Neural progenitor cell (in vitro differentiated cells): Measurements from ENCODE around the gene FMN1. TPM values are rescaled to one million over a fixed set of nuclear protein-coding genes. Genes with fewer than 3 reads are reported as not detected.
A peak's percentile ranks its signal among the peaks of the same experiment; 100 is the strongest.

Experiments used
- DNase-seq: peaks from one replicate; pipeline ENCODE4 v3.0.0-alpha.2; 2016; ENCODE audit warnings: low spot score
- H2AFZ ChIP-seq: fragments of 200-600 bp; sonication (generic); replicated peaks from 2 replicates; pipeline ENCODE4 v1.6.1; 2016; ENCODE audit warnings: antibody characterized with exemption
- H3F3A ChIP-seq: fragments of 200-600 bp; sonication (generic); 2 replicates; pipeline ENCODE4 v1.6.1; 2016; ENCODE audit warnings: antibody characterized with exemption, low read depth
- H3K27ac ChIP-seq: fragments of 200-600 bp; sonication (generic); 2 replicates; pipeline ENCODE4 v1.5.1; 2016; ENCODE audit warnings: mild to moderate bottlenecking
- H3K27me3 ChIP-seq: fragments of 200-600 bp; sonication (generic); 2 replicates; pipeline ENCODE4 v1.6.1; 2016; ENCODE audit warnings: mild to moderate bottlenecking, moderate library complexity
- H3K36me3 ChIP-seq: fragments of 200-600 bp; sonication (generic); 2 replicates; pipeline ENCODE4 v1.5.1; 2016
- H3K4me1 ChIP-seq: fragments of 200-600 bp; sonication (generic); 2 replicates; pipeline ENCODE4 v1.6.1; 2016; ENCODE audit warnings: mixed run types
- H3K4me2 ChIP-seq: fragments of 200-600 bp; sonication (generic); 2 replicates; pipeline ENCODE4 v1.6.1; 2016
- H3K4me3 ChIP-seq: fragments of 200-600 bp; sonication (generic); 2 replicates; pipeline ENCODE4 v1.5.1; 2016
- H3K79me2 ChIP-seq: fragments of 200-600 bp; sonication (generic); 2 replicates; pipeline ENCODE4 v1.6.1; 2016; ENCODE audit warnings: low read depth
- H3K9ac ChIP-seq: fragments of 200-600 bp; sonication (generic); 2 replicates; pipeline ENCODE4 v1.6.1; 2016
- H3K9me3 ChIP-seq: fragments of 200-600 bp; sonication (generic); 2 replicates; pipeline ENCODE4 v1.5.1; 2016; ENCODE audit warnings: low read depth
- H4K20me1 ChIP-seq: fragments of 200-600 bp; sonication (generic); 2 replicates; pipeline ENCODE4 v1.6.1; 2016; ENCODE audit warnings: low read depth
- H3K27ac Mint-ChIP-seq: 3 replicates; pipeline ENCODE4 v1.8.0; 2021; ENCODE audit warnings: mixed read lengths
- H3K27me3 Mint-ChIP-seq: 2 replicates; pipeline ENCODE4 v1.8.0; 2022; ENCODE audit warnings: low read depth, mild to moderate bottlenecking, inconsistent platforms, moderate library complexity, mixed read lengths; ENCODE audit not compliant: insufficient read depth
- H3K36me3 Mint-ChIP-seq: 3 replicates; pipeline ENCODE4 v1.8.0; 2021; ENCODE audit warnings: mixed read lengths
- H3K4me1 Mint-ChIP-seq: 3 replicates; pipeline ENCODE4 v1.8.0; 2021; ENCODE audit warnings: mixed read lengths
- H3K4me3 Mint-ChIP-seq: 3 replicates; pipeline ENCODE4 v1.8.0; 2021; ENCODE audit warnings: mild to moderate bottlenecking, moderate library complexity, mixed read lengths
- H3K9me3 Mint-ChIP-seq: 3 replicates; pipeline ENCODE4 v1.8.0; 2020; ENCODE audit warnings: mixed read lengths
- EZH2 ChIP-seq: fragments of 200-600 bp; sonication (generic); IDR thresholded peaks from 2 replicates; pipeline ENCODE4 v1.6.1; 2017; ENCODE audit warnings: antibody characterized with exemption, mild to moderate bottlenecking, moderate library complexity
- EZH2phosphoT487 ChIP-seq: fragments of 200-600 bp; sonication (generic); IDR thresholded peaks from 2 replicates; pipeline ENCODE4 v1.6.1; 2017; ENCODE audit warnings: antibody characterized with exemption
- total RNA-seq: library from RNA; depleted of rRNA; stranded (reverse); fragments of >200 nt; gene quantifications from 2 replicates; pipeline ENCODE4 v1.2.3, GENCODE V29; 2015; ENCODE audit warnings: low replicate concordance
- TF ChIP-seq, protein P1 (sequence below): fragments of 200-600 bp; sonication (generic); IDR thresholded peaks from 2 replicates; pipeline ENCODE4 v1.5.1; 2017; ENCODE audit warnings: antibody characterized with exemption, mild to moderate bottlenecking

The FMN1 gene
- total RNA-seq, 1 donor from 2014 or later: 5.7 TPM

DNA sequence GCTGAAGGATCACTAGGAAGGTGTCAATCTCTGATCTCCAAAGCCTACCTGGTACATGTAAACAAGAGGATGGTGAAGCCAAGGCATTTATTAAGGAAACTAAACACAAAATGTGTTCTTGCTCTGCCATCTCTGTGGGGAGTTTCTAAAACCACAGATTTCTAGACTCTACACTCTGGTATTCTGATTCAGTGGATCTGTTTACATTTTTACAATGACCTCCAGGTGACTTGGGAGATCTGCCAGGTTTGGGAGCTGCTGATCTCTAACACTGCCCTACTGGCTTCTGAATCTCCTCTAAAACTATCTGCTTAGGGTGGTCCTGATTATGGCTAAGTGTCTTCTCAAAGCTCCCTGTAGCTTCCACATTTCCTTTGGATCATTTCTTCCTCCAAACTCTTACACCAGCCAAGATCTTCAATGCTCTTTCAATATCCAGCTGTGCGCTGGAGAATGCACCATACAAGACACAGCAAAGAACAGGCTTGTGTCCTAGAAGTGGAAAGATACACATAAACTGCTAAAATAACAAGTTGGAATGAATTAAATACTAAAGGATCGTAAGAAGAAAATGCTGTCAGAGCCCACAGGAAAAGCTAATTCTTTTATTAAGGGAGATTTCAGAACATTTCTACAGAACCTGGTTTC, 404.0 kb downstream of the FMN1 start:
- Histone ChIP-seq H3K27me3 (no peaks in the 10 kb centered on the region), H3K9me3 (no peaks in the 10 kb centered on the region), H3F3A (no peaks in the 10 kb centered on the region), H3K9ac (no peak overlapping the region), H4K20me1 (no peaks in the 10 kb centered on the region), H3K36me3 (no peaks in the 10 kb centered on the region), H3K4me1 (peaks cover 4% of the 10 kb centered on the region), H2AFZ (no peak overlapping the region), H3K4me2 (no peak overlapping the region), H3K27ac (no peak overlapping the region), H3K4me3 (no peak overlapping the region), H3K79me2 (no peaks in the 10 kb centered on the region)
- no peak overlapping the region for H3K27ac Mint-ChIP-seq
- DNase-seq: no peak
- TF ChIP-seq EZH2 (no peak), EZH2phosphoT487 (no peak)
- TF ChIP-seq, protein P1, sequence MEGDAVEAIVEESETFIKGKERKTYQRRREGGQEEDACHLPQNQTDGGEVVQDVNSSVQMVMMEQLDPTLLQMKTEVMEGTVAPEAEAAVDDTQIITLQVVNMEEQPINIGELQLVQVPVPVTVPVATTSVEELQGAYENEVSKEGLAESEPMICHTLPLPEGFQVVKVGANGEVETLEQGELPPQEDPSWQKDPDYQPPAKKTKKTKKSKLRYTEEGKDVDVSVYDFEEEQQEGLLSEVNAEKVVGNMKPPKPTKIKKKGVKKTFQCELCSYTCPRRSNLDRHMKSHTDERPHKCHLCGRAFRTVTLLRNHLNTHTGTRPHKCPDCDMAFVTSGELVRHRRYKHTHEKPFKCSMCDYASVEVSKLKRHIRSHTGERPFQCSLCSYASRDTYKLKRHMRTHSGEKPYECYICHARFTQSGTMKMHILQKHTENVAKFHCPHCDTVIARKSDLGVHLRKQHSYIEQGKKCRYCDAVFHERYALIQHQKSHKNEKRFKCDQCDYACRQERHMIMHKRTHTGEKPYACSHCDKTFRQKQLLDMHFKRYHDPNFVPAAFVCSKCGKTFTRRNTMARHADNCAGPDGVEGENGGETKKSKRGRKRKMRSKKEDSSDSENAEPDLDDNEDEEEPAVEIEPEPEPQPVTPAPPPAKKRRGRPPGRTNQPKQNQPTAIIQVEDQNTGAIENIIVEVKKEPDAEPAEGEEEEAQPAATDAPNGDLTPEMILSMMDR: no peak
- peaks cover 3% of the 10 kb centered on the region for H3K4me1 Mint-ChIP-seq
- H3K36me3 Mint-ChIP-seq: no peaks in the 10 kb centered on the region
- H3K9me3 Mint-ChIP-seq: no peaks in the 10 kb centered on the region
- no peak overlapping the region for H3K4me3 Mint-ChIP-seq
- H3K27me3 Mint-ChIP-seq: no peaks in the 10 kb centered on the region

DNA sequence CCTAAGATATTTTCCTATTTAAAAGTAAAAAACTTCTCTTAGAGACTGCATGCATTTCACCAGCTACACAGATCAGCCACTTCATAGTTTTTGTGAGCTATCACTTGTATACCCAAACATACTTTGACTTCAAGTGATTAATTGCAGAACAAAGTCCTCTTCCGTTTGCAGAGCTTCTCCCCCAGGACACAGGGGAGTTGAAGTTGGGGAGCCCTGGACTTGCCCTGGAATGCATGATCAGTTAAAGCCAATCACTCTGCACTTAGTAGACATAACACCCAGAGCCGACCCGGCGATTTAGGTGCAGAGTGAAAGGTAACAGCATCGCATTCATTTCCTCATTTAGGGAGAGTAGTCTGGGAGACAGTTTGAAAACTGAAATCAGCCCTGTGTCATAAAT, 406.6 kb downstream of the FMN1 start:
- H3K27ac Mint-ChIP-seq: no peak overlapping the region
- Histone ChIP-seq H3K27ac (no peak overlapping the region), H3K4me2 (no peak overlapping the region), H3K36me3 (no peaks in the 10 kb centered on the region), H4K20me1 (no peaks in the 10 kb centered on the region), H3K79me2 (no peaks in the 10 kb centered on the region), H3K4me3 (no peak overlapping the region), H3K9me3 (no peaks in the 10 kb centered on the region), H3F3A (no peaks in the 10 kb centered on the region), H2AFZ (peak overlapping the region; percentile 78), H3K9ac (no peak overlapping the region), H3K4me1 (peaks cover 4% of the 10 kb centered on the region), H3K27me3 (no peaks in the 10 kb centered on the region)
- H3K4me3 Mint-ChIP-seq: no peak overlapping the region
- no peak for TF ChIP-seq EZH2phosphoT487
- TF ChIP-seq, protein P1: no peak
- no peak for TF ChIP-seq EZH2
- DNase-seq: no peak
- H3K4me1 Mint-ChIP-seq: peaks cover 3% of the 10 kb centered on the region
- no peaks in the 10 kb centered on the region for H3K27me3 Mint-ChIP-seq
- H3K9me3 Mint-ChIP-seq: no peaks in the 10 kb centered on the region
- no peaks in the 10 kb centered on the region for H3K36me3 Mint-ChIP-seq

DNA sequence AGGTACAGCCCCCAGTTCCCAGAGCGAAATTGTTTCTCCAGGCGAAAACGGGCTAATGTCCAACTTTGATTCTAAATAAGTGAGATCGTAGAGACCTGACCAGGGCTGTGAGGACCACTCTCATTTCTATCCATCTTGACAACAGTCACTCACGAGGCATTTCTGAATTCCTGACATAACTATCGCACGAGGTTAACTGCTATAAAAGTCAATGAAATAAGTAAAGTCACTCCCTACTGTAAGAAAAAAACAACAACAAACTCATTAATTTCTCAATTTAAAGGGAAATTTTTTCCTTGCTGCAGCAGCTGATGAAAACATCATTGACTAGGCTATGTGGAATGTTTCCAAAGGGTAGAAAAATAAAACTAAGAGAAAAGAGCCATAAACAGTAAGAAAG, 407.6 kb downstream of the FMN1 start:
- DNase-seq: no peak
- H3F3A ChIP-seq: no peaks in the 10 kb centered on the region
- H3K4me1 ChIP-seq: peaks cover 7% of the 10 kb centered on the region
- Mint-ChIP-seq H3K9me3 (no peaks in the 10 kb centered on the region), H3K4me1 (peaks cover 3% of the 10 kb centered on the region), H3K36me3 (no peaks in the 10 kb centered on the region), H3K4me3 (no peak overlapping the region), H3K27ac (no peak overlapping the region), H3K27me3 (no peaks in the 10 kb centered on the region)
- no peak overlapping the region for H3K4me2 ChIP-seq
- H2AFZ ChIP-seq: no peak overlapping the region
- H4K20me1 ChIP-seq: no peaks in the 10 kb centered on the region
- no peaks in the 10 kb centered on the region for H3K27me3 ChIP-seq
- no peak overlapping the region for H3K9ac ChIP-seq
- no peaks in the 10 kb centered on the region for H3K79me2 ChIP-seq
- no peaks in the 10 kb centered on the region for H3K36me3 ChIP-seq
- TF ChIP-seq, protein P1: no peak
- no peak overlapping the region for H3K4me3 ChIP-seq
- no peaks in the 10 kb centered on the region for H3K9me3 ChIP-seq
- no peak overlapping the region for H3K27ac ChIP-seq
